NCI-H2029 (cell line): Measurements from ENCODE around the gene CPNE1.
"Not testable (repeated sequence)": the region's sequence is repeated elsewhere in the genome, so short reads cannot be mapped to it uniquely, and the experiment has no call there.

Source experiments
- DNase-seq: peaks from one replicate; lab custom pipeline; 2025; lab: John Stamatoyannopoulos, UW

Gene CPNE1

DNA sequence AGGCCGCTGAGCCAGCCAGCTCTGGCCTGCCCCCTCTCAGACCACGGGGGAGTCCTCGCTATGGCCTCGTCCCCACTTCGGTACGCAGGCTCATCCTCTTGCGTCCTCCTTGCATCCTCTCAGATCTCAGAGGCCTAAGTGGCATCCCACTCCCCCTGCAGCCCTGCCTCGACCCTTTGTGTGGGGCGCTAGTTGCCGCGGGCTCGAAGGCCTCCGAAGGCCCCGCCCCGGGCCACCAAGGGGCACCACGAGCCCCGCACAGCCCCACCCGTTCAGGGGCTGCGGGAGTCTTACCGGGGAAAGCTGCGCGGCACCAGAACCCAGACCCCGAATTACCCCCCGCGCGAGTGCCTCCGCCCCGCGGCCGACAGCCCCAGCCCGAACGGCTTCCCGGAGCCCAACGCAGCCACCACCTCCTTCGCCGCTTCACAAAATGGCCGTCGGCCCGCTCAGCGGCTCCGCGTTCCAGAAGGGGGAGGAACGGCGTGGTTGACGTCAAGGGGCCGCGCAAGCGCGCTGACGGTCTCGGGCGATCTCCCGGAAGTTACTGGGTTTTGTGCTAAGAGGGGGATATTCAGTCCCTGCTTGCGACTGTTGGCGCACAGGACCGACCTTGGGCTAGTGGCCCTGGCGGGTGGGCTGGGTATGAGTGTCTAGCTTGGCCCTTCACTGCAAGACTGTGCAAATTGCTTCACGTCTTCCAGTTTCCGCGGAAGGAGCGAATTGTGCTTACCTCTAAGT lies at the start of gene CPNE1, which contains the start of gene RBM12:
Gene CPNE1 (minus strand): TSS at position 435 of the 741 bp plus-strand sequence. CDS start 31,977 bp downstream, outside the sequence.
Gene RBM12 (minus strand): TSS at position 435 of the 741 bp plus-strand sequence. CDS start 9,578 bp downstream, outside the sequence.
- DNase-seq = peak; percentile 87

DNA sequence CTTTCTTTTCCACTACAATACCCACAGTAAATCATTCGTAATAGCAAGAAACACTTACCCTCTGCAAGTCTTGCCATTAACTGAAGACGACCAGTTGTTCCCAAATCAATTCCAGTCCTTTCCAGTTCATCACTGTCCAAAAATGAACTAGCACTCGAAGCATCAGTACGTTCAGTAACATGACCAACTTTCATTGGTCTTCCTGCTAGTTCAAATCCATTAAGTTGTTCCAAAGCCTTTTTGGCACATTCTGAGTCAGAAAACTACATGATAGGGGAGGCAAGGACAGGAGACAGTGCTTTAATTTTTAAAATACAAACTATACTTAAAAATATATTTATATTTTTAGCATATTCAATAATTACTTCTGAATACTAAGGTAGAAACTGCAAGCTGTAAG lies 49.4 kb upstream of the CPNE1 start:
- no peak for DNase-seq

DNA sequence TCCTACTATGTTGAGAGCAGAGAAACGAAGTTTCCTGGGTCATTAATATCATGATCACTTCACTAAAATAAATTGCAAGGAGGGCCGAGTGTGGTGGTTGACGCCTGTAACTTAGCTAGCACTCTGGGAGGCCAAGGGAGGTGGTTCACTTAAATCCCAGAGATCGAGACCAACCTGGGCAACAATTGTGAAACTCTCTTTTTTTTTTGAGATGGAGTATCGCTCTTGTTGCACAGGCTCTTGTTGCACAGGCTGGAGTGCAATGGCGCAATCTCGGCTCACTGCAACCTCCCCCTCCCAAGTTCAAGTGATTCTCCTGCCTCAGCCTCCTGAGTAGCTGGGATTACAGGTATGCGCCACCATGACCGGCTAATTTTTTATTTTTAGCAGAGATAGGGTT lies 48.4 kb upstream of the CPNE1 start:
- DNase-seq = not testable (repeated sequence)

DNA sequence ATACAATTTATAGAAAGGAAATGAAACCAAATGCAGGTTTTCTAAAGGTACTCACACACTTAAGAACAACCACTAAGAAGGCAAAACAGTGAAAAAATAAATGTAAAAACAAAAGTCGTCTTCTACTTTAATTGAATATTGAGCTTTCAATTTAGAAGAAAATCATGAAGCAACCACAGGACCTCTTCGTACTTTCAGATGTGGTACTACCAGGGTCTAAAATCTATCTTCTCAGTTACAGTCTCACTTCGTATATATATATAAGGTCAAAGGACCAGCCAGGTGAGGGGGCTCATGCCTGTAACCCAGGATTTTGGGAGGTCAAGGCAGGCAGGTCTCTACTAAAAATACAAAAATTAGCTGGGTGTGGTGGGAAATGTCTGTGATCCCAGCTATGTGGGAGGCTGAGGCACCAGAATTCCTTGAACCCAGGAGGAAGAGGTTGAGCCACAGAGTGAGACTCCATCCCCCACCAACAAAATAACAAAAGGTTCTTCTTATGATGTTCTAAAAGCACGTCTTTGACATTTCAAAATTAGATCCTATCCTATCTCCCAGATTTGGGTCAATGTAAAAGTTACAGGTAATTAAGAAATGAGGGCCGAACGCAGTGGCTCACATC lies 47.0 kb upstream of the CPNE1 start:
- no peak for DNase-seq

DNA sequence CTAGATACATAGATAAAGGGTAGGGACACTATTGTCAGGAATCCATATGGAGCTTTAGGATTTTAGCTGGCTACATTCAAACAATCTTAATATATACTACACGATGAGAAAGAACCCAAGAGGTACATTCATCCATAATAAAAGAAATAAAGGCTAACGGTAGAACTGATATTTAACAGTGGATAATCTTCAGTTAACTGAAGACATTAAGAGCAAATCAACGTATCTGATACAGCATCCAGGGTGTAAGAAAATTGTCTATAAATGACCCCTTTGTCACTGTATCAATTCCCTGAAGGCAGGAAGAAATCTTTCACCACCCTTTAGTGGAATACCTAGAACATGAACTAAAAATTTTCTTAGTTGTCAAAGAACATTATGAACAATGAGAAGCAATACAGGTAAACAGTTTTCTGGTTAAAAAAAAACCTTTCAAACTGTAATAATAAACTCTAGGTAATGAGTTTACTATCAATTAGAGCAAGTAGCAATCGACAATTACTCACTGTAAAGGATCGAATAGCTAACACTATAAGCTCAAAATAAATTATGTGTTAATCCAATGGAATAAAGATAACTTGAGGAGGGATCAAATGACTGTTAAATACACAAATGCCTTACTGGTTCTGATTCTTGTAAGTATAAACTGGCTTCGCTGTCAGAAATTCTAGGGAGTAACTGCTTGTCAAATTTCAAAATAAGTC lies 46.3 kb upstream of the CPNE1 start:
- DNase-seq = no peak

DNA sequence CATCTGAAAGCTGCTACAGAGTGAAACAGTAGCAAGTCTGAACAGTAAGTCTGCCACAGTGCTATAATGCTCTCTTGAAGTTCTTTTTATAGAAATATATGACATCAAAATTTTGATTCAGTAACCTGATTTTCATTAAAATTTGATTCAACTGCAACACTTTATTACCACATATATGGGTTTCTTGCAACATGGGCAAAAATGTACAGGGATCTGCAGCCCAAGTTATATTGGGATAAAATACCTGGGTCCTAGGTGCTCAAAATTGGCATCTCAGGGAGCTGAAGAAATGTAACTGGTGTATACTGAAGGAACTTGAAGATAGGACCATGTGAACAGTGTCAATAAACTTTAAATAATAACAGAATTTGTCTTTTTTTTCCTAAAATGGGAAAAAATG lies 45.3 kb upstream of the CPNE1 start:
- no peak for DNase-seq

DNA sequence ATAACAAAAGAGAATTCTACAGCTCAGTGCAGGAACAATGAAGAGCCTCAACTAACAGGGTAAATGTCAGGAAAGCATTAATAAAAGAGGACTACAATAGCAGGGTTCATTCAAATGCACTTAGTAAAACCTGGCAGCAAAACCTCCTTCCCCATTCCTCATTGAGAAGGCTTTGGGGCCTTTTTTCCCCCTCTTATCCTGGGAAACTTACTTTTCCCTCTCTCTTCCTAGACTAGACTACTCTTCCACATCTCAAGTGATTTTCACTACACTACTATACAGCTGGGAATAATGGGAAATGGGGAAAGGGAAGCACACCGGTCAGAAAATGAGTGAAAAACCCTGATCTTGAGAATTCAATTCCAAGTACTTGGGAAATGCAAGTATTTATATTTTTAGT lies 44.6 kb upstream of the CPNE1 start:
- DNase-seq = no peak

DNA sequence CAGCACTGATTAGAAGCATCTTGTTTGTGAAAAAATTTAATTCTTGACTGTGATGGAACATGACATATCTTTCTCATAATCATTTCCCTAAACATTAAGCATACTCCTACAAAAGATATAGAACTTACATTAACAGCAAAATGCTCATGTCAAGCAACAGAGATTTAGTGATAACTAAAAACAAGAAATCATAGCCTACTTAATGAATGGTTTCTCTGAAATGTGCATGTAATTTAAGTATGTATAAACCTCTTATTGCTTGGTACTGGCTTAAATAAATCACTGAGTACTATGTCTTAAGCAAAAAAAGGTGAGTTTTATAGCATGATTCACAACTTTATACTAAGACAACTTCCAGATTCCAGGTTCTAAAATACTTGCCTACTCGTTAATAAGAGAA lies 43.8 kb upstream of the CPNE1 start:
- no peak for DNase-seq

DNA sequence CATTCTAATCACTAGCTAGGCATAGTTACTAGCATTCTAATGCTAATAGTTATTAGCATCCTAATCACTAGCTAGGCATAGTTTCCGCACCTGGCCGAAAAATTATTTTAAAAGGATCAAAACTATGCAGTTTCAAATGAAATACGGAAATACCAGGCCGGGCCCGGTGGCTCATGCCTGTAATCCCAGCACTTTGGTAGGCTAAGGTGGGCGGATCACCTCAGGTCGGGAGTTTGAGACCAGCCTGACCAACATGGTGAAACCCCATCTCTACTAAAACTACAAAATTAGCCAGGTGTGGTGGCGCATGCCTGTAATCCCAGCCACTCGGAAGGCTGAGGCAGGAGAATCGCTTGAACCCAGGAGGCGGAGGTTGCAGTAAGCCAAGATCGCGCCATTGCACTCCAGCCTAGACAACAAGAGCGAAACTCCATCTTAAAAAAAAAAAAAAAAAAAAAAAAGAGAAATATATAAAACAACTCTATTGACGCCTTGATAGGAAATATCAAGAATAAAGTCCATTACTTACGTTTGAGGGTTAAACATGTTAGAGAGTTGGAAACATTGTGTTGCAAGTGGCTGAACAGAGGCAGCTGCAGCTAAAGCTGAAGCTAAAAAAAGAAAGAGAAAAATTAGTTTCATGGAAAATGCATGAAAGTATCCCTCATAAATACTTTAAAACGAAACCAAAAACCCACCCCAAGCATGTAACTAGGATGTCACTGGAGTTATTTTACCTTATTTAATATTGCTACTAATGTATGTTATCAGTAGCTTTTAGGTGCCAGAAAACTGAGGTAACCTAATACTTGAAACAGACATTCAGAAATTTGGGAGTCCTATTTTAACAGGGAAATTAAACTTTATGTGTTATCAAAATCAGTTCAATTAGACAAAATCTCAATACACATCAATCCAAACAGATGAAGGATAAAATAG lies 42.2 kb upstream of the CPNE1 start:
- DNase-seq = not testable (repeated sequence)

DNA sequence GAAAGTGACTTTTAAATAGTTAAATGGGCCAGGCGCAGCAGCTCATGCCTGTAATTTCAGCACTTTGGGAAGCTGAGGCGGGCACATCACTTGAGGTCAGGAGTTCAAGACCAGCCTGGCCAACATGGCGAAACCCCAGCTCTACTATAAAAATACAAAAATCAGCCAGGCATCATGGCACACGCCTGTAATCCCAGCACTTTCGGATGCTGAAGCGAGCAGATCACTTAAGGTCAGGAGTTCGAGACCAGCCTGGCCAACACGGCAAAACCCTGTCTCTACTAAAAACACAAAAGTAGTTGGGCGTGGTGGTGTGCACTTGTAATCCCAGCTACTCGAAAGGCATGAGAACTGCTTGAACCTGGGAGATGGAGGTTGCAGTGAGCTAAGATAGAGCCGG lies 41.2 kb upstream of the CPNE1 start:
- not testable (repeated sequence) for DNase-seq

DNA sequence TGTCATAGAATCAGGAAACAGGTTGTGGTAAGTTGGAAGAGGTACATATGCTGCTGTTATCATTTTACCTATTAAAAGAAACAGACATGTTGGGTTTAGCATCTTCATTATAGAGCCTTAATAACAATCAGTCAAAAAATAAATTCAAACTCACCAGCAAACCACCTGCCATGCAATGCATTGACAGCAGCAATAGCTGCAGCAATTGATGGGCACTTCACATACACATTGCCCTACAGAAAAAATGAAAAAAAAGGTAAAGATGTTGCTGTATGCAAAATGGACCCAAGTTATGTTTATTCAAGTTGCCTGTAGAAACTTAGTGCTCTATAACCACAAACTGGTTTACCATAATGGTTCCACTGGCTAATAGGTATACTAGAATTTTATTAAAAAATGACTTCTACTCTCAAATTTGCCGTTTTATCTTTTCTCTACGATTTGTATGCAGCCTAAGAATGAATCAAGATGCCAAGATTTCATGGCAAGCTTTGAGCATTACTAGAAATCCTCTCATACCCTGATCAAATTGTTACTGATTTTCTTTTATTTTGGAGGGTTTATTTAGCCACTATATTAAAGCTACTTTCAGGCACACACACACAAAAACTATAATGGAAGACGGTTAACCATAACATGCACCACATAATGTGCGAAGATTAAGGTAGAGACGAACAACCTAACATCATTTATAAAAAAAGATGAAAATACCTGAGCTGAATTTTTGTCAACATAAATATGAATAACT lies 40.0 kb upstream of the CPNE1 start:
- no peak for DNase-seq

DNA sequence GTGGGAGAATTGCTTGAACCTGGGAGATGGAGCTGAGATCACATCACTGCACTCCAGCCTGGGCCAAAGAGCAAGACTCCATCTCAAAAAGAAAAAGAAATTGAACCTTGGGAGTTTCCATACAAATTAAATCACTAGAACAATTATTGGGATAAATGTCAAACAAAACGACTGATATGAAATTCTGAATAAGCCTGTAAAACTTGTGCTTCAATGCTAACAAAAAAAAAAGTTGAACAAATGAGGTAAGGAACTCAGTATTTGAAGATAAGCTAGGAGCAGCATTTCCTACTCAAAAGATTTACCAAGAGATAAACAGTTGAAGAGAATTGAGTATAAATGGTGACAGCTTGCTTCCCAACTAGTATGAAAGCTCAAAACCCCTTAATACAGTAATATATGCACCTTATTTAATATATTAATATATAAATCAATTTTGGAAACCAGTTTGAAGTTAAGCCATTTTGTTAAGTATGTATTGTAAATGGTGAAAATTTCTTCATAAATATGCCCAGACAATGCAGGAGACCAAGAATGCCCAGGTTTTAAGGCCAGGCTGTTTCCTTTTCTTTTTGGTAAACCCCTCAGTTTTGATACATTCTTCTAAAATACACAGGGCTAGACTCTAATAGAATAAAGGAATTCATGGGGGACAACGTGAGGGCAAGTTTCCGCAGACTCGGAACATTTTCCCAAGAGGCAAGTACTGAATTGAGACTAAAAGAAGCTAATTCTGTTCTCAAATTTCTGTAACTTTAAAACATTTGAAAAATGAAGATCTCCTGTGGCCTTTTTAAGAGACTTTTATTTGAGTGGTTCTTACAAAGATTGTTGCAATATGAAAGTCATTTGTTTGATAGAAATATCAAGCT lies 38.4 kb upstream of the CPNE1 start:
- DNase-seq = no peak

DNA sequence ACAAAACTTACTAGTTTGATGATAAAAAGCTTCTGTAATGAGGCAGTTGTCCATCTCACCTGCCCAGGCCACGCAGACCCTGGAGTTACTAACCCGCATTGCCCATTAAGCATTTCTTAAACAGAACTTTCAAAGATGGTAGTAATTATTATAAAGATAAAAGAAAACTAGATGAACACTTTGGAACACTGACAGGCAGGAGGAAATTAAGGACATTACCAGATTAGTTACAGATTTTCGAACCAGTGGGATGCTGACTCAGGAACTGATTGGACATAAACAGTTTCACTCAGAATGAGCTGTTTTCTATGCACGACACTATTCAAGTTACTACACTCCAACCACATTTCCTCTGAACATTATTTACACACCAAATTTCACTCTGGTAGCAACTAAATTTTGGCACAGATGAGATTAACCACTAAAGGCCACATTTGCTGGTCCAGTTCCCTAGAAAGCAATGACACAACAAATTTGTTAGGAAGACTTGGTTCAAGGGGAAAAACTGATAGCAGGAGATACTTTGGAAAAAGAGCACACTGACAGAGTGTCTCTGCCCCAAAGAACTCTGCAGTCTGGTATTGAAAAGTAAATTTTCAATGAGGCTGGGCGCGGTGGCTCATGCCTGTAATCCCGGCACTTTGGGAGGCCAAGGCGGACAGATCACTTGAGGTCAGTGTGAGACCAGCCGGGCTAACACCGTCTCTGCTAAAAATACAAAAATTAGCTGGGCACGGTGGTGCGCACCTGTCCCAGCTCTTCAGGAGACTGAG lies 37.5 kb upstream of the CPNE1 start:
- no peak for DNase-seq

DNA sequence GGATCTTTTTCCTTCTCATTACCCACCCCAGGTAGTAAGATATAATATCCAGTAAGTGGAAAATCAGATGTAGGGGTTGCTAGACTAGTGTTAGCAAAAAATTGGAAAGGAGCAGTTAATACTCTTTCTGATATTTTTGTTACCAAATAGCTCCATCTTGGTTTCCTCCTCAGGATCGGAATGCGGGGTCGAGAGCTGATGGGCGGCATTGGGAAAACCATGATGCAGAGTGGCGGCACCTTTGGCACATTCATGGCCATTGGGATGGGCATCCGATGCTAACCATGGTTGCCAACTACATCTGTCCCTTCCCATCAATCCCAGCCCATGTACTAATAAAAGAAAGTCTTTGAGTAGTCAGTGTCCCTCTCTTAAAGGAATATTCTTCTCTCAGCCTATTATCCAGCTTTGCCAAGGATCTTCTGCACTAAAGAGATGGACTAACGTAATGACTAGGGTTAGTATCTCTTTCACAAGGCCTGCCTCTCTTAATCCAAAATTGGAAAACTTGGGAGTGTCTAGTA lies 36.0 kb upstream of the CPNE1 start:
- no peak for DNase-seq

DNA sequence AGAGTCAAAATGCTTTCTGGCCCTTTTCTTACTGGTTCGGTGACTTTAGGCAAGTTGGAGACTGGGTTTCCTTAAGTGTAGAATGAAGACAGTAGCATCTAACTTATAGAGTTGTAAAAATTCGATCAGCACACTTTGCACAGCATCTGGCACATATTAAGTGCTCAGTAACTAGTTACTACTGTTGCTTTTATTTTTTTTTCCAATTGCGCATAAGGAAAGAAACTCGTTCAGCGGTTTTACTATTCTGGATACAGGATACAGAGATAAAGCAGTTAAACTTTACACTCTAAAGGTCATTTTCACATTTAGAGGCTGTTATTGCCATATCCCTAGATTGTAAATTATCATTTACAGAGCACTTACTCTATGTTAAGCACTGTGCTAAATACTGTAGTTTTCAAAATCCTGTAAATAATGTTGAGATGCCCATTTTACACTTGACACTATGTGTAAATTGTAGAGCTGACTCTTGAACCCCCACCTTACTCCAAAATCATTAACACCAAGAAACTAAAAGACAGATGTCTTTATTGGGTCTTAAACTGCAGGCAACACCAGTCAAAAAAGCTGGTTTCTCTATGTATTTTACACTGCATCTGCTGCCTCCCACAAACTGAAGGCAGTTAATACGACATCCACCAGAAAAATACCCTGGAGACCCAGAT lies 35.4 kb upstream of the CPNE1 start:
- no peak for DNase-seq

DNA sequence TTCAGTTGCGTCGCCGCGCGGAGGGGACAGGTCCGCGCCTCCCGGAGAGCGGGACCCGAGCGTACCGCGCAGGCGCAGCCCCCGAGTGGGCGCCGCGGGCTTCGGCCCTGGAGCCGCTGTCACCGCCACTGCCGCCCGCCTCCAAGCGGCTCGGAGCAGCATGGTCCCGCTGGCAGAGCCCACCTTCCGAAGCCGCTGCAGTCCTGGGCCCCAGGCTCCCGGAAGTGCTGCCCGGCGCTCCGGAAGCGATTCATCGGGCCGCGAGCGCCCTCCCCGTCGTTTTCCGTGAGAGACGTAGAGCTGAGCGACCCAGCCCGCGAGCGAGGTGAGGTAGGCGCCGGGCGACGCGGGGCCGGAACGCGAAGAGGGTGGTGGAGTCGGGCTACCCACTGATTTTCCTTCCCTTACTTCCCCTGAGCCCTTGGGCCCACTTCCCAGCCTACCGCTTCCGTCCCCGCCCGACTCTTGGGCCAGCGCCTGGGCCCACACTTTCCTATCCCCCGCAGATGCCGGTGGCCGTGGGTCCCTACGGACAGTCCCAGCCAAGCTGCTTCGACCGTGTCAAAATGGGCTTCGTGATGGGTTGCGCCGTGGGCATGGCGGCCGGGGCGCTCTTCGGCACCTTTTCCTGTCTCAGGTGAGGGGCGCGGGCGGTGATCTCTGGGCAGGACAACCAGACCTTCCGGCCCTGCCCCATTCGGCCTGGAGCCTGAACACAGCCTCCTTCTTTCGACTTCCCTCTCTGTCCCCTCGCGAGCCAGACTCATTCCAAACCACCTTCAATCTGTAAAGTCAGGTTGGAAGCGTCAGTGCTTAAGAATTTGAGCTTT lies 34.6 kb upstream of the CPNE1 start, which contains the start of the genes NFS1 and ROMO1:
Gene NFS1 (minus strand): TSS at position 226 of the 830 bp plus-strand sequence. CDS start 64 bp downstream, at position 162.
Gene ROMO1 (plus strand): TSS at position 279 of the 830 bp plus-strand sequence. CDS start 228 bp downstream, at position 507.
- peak; percentile 75 for DNase-seq
